GM10266 (cell line): ENCODE results near the gene SFSWAP.

Source experiments
- DNase-seq: peaks from one replicate; pipeline ENCODE4 v3.0.0; 2012; ENCODE audit errors: extremely low spot score
- CTCF ChIP-seq: IDR thresholded peaks from 2 replicates; pipeline ENCODE4 v1.5.1; 2012; ENCODE audit warnings: mild to moderate bottlenecking, low read depth; ENCODE audit not compliant: control insufficient read depth, insufficient read depth; ENCODE audit errors: missing control alignments

SFSWAP gene

GRCh38 chr12:131789638-131790037 lies 78.7 kb downstream of the SFSWAP start:
- no peak for TF ChIP-seq CTCF
- DNase-seq, result no peak

GRCh38 chr12:131793243-131794022 lies 82.5 kb downstream of the SFSWAP start:
- TF ChIP-seq CTCF, result no peak
- no peak for DNase-seq

GRCh38 chr12:131794061-131794460 lies 83.2 kb downstream of the SFSWAP start:
- TF ChIP-seq CTCF, result no peak
- DNase-seq, result no peak

- no peak for TF ChIP-seq CTCF
- DNase-seq, result no peak
Measured at GRCh38 chr12:131794573-131794972, 83.7 kb downstream of the SFSWAP start.

- TF ChIP-seq CTCF, result no peak
- no peak for DNase-seq
Measured at GRCh38 chr12:131795064-131795463, 84.2 kb downstream of the SFSWAP start.

- DNase-seq, result no peak
- no peak for TF ChIP-seq CTCF
Measured at GRCh38 chr12:131795690-131796410, 85.0 kb downstream of the SFSWAP start.

GRCh38 chr12:131796411-131796736 lies 85.5 kb downstream of the SFSWAP start:
- DNase-seq, result no peak
- no peak for TF ChIP-seq CTCF
